Spleen (tissue), 11 donors: ENCODE data around the gene INF2. TPM values are rescaled to one million over a fixed set of nuclear protein-coding genes. Genes with fewer than 3 reads are reported as not detected.

ENCODE experiments used
- DNase-seq: peaks from one replicate; pipeline ENCODE4 v3.0.0-alpha.2; 2020
- H3K27ac ChIP-seq, 8 donors: fragments of 200-600 bp; sonication (generic) in 7 of 8; 1 replicate in 4 of 8; 2 replicates in 4 of 8; pipeline versions ENCODE4 v1.5.0 to v1.8.0; 2016 to 2021; ENCODE audit warnings: inconsistent platforms in 4 of 8, mild to moderate bottlenecking in 4 of 8, moderate library complexity in 1 of 8
- H3K27me3 ChIP-seq, 7 donors: fragments of 200-600 bp; sonication (generic) in 6 of 7; replicated peaks in 1 of 7; 1 replicate in 4 of 7; 2 replicates in 3 of 7; pipeline versions ENCODE4 v1.5.0 to v1.8.0; 2016 to 2021; ENCODE audit warnings: inconsistent platforms in 3 of 7, mild to moderate bottlenecking in 1 of 7
- H3K36me3 ChIP-seq, 6 donors: fragments of 200-600 bp; sonication (generic) in 5 of 6; 1 replicate in 4 of 6; 2 replicates in 2 of 6; pipeline versions ENCODE4 v1.5.0 to v1.8.0; 2016 to 2021; ENCODE audit warnings: inconsistent platforms in 2 of 6
- H3K4me1 ChIP-seq, 6 donors: fragments of 200-600 bp; sonication (generic) in 5 of 6; 1 replicate in 3 of 6; 2 replicates in 3 of 6; pipeline versions ENCODE4 v1.5.0 to v1.8.0; 2016 to 2021; ENCODE audit warnings: inconsistent platforms in 3 of 6
- H3K4me3 ChIP-seq, 8 donors: fragments of 200-600 bp; sonication (generic) in 7 of 8; 1 replicate in 4 of 8; 2 replicates in 4 of 8; pipeline versions ENCODE4 v1.5.0 to v1.8.0; 2016 to 2021; ENCODE audit warnings: inconsistent platforms in 4 of 8, mild to moderate bottlenecking in 4 of 8, moderate library complexity in 2 of 8
- H3K9me3 ChIP-seq, 8 donors: fragments of 200-600 bp; sonication (generic) in 7 of 8; 1 replicate in 4 of 8; 2 replicates in 4 of 8; pipeline versions ENCODE4 v1.5.0 to v1.8.0; 2016 to 2021; ENCODE audit warnings: inconsistent platforms in 4 of 8
- POLR2A ChIP-seq, 3 donors: fragments of 450-650 bp; IDR thresholded peaks; one replicate each; pipeline ENCODE4 v1.5.1; 2017; ENCODE audit warnings: antibody characterized with exemption in 3 of 3, mild to moderate bottlenecking in 1 of 3
- POLR2AphosphoS5 ChIP-seq, 3 donors: sonication (generic); formaldehyde crosslinking; IDR thresholded peaks; one replicate each; pipeline ENCODE4 v1.5.1; 2017; ENCODE audit warnings: antibody characterized with exemption in 3 of 3
- WGBS, 5 donors: extraction: QIAGEN DNeasy Blood & Tissue Kit in 3 of 5; methylation state at CpG; one replicate each; pipeline versions ENCODE4 v1.1.5 to v1.1.7; 2013 to 2018; 5-methylcytosine and 5-hydroxymethylcytosine counted together
- intact Hi-C: fragments of 100-400 bp; cut with DNase I; formaldehyde crosslinking; loops from one replicate; pipeline ENCODE4 v1.15.0; 2023; ENCODE audit warnings: low total_unique reads
- polyA plus RNA-seq, 3 donors: library from polyadenylated mRNA; stranded (reverse); fragments of 200-250 nt; gene quantifications; one replicate each; pipeline ENCODE4 v1.2.1, GENCODE V29; 2013
- total RNA-seq, 7 donors: library from RNA; depleted of rRNA in 3 of 7; stranded (reverse); fragments of >200 nt in 3 of 7; fragmentation: NEBNext Ultra II Directional in 4 of 7; extraction: Animal tissue kit (Norgen Biotek cat#: 25700) in 4 of 7; gene quantifications; one replicate each; pipeline versions ENCODE4 v1.1.0 to v1.2.1, GENCODE V29; 2016 to 2021
- TF ChIP-seq, protein P1 (sequence below), 11 experiments: fragments of 200-600 bp in 7 of 11; fragments of 450-650 bp in 4 of 11; sonication (generic) in 4 of 11; IDR thresholded peaks in 8 of 11; conservative IDR thresholded peaks in 3 of 11; 1 replicate in 7 of 11; 2 replicates in 4 of 11; pipeline versions ENCODE4 v1.4.0 to v1.8.0; 2016 to 2021; ENCODE audit warnings: antibody characterized with exemption in 11 of 11, inconsistent platforms in 4 of 11, mild to moderate bottlenecking in 1 of 11
- donor health status: healthy with polysubstance abuse.
- donor health status: DM: no; HTN: no; CAD: no; lungs with moderate emphysema.
- donor health status: DM: no; HTN: no; CAD: no.
- donor health status: Bipolar disorder and iron deficiency.
- donor health status: healthy.
- donor health status: DM: no; HTN: no; CAD: no.
- donor health status: DM: yes; HTN: yes; CAD: no.

The INF2 gene
- total and polyA plus RNA-seq, 10 donors = 56.6 to 120 (median 98.6) TPM

DNA sequence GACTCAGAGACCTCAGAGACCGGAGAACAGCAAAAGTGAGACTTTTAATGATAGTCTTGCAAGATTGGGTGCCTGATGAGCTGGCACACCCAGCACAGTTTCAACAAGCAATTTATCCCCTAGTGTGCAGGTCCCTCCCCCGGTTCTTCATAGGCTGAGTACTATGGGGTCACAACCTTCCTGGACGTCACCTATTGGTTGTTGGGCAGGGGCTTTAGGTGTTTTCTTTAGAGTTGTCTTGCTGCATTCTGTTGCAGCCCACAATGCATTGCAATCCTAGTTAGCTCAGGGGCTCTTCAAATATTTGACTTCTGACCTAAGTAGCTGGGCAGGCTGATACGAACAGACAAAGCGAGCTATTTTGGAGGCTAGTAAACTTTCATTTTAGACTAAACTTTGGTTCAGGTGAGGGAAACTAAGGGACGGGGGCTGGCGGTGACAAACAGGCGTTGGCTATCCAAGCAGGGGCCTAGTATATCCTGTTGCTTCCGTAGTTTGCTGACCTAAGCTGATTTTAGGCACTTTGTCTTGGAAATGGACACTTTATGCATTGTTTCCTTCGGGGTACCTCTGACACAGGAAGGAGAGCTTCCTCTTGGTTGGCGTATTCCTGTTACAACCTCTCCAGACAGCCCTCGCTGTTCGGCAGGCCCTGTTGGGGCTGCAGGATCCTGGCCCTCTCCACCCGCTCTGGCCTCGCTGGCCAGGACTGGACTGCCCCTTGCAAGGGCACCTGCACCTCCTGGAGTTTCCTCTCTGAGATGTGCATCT is 77.6 kb downstream of the INF2 start:
- peaks cover 13 to 39% (median 27%) of the 10 kb centered on the region in 6 donors for H3K4me1 ChIP-seq
- peak overlapping the region in 6 of 8 donors; percentile 17 to 74 (median 52) for H3K27ac ChIP-seq
- peaks cover 0 to 36% (median 18%) of the 10 kb centered on the region in 6 donors for H3K36me3 ChIP-seq
- WGBS, 5 donors = 66 to 69% (median 68%) methylated on average over 14 to 15 of the region's 15 CpGs
- H3K4me3 ChIP-seq = no peak overlapping the region
- H3K27me3 ChIP-seq = no peaks in the 10 kb centered on the region
- intact Hi-C loops = no loop called here
- peaks cover 0 to 12% (median 6%) of the 10 kb centered on the region in 8 donors for H3K9me3 ChIP-seq
- no peak for DNase-seq
- no peak for TF ChIP-seq POLR2A (IDR thresholded peaks at IDR 0.05)
- peak; percentile 46 to 59 (median 57) for TF ChIP-seq POLR2AphosphoS5 (IDR thresholded peaks at IDR 0.05)

DNA sequence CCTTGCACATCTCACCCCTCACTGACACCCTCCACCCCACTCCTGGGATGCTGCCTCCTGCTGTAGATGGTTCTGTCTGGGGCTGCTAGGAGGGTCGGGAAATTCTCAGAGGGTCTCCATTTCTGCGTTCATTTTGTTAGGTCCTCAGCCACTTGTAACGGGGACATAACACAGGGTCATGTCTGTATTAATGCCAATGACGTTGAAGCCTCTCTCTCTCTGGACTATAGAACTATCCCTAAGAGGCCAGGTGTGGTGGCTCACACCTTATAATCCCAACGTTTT is 78.2 kb downstream of the INF2 start:
- Histone ChIP-seq H3K27ac (peak overlapping the region in 5 of 8 donors; percentile 44 to 74 (median 56)), H3K4me1 (peaks cover 13 to 44% (median 29%) of the 10 kb centered on the region in 6 donors), H3K27me3 (no peaks in the 10 kb centered on the region), H3K4me3 (no peak overlapping the region), H3K9me3 (peaks cover 0 to 12% (median 6%) of the 10 kb centered on the region in 8 donors), H3K36me3 (peaks cover 0 to 36% (median 23%) of the 10 kb centered on the region in 6 donors)
- WGBS, 5 donors = 70 to 80% (median 75%) methylated on average over 5 of the region's 5 CpGs
- no peak for TF ChIP-seq POLR2A (IDR thresholded peaks at IDR 0.05)
- TF ChIP-seq, protein P1, sequence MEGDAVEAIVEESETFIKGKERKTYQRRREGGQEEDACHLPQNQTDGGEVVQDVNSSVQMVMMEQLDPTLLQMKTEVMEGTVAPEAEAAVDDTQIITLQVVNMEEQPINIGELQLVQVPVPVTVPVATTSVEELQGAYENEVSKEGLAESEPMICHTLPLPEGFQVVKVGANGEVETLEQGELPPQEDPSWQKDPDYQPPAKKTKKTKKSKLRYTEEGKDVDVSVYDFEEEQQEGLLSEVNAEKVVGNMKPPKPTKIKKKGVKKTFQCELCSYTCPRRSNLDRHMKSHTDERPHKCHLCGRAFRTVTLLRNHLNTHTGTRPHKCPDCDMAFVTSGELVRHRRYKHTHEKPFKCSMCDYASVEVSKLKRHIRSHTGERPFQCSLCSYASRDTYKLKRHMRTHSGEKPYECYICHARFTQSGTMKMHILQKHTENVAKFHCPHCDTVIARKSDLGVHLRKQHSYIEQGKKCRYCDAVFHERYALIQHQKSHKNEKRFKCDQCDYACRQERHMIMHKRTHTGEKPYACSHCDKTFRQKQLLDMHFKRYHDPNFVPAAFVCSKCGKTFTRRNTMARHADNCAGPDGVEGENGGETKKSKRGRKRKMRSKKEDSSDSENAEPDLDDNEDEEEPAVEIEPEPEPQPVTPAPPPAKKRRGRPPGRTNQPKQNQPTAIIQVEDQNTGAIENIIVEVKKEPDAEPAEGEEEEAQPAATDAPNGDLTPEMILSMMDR (IDR thresholded peaks at IDR 0.05 in 8 of 11, conservative IDR thresholded peaks at IDR 0.05 in 3 of 11) = no peak
- TF ChIP-seq POLR2AphosphoS5 (IDR thresholded peaks at IDR 0.05) = no peak
- intact Hi-C loops = no loop called here
- DNase-seq = no peak

DNA sequence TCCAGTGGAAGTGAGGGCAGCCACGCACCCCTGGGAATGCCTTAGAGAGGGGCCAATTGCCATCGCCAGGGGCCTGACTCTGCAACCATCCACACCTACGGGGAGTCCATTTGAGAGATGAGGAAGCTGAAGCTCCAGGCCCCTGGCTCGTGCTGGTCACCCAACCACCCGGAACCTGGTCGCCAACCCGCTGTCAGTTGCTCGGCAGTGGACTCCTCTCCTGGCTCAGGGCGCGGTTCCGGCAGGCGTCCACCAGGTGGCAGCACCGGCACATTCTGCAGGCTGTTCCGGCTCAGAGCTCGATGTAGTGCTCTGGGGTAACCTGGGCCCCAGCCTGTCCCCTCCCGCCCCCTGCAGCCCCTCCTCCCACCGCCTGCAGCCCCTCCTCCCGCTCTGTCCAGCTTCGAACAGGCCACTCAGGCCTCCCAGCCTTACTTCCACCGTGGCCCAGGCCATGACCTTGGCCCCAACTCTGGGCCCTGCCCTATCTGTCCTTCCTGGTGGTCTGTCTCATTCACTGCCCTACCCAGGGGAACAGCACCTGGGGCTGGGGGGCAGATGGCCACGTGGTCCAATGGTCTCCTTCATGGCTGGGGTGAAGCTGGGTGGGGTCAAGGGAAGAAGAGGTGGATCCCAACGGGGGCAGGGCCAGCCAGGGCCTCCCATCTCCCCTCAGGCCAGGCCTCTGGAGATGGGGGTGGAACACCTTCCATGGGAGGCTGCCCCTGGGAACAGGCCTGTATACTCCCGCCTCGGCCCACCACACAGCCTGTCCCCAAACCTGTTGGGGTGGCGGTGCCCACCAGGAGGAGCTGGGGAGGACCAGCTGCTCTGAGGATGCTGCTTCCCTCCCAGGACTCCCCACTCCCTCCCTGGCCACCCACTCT is 79.3 kb downstream of the INF2 start:
- TF ChIP-seq POLR2AphosphoS5 (IDR thresholded peaks at IDR 0.05) (peak; percentile 72 to 83 (median 75)), POLR2A (IDR thresholded peaks at IDR 0.05) (no peak)
- TF ChIP-seq, protein P1 (IDR thresholded peaks at IDR 0.05 in 8 of 11, conservative IDR thresholded peaks at IDR 0.05 in 3 of 11) = peak; percentile 82 to 98 (median 98)
- Histone ChIP-seq H3K9me3 (peaks cover 0 to 12% (median 6%) of the 10 kb centered on the region in 8 donors), H3K36me3 (peaks cover 0 to 44% (median 34%) of the 10 kb centered on the region in 6 donors), H3K4me1 (peaks cover 13 to 46% (median 30%) of the 10 kb centered on the region in 6 donors), H3K27ac (peak overlapping the region in 6 of 8 donors; percentile 27 to 74 (median 56)), H3K4me3 (no peak overlapping the region), H3K27me3 (no peaks in the 10 kb centered on the region)
- DNase-seq = peak; percentile 98
- intact Hi-C loops = loop anchor here (2.0 kb wide), 1 partner anchor 56 kb away; no protein-coding TSS in a partner anchor
- 11 to 18% (median 15%) methylated on average over 14 to 25 of the region's 25 CpGs for WGBS, 5 donors

DNA sequence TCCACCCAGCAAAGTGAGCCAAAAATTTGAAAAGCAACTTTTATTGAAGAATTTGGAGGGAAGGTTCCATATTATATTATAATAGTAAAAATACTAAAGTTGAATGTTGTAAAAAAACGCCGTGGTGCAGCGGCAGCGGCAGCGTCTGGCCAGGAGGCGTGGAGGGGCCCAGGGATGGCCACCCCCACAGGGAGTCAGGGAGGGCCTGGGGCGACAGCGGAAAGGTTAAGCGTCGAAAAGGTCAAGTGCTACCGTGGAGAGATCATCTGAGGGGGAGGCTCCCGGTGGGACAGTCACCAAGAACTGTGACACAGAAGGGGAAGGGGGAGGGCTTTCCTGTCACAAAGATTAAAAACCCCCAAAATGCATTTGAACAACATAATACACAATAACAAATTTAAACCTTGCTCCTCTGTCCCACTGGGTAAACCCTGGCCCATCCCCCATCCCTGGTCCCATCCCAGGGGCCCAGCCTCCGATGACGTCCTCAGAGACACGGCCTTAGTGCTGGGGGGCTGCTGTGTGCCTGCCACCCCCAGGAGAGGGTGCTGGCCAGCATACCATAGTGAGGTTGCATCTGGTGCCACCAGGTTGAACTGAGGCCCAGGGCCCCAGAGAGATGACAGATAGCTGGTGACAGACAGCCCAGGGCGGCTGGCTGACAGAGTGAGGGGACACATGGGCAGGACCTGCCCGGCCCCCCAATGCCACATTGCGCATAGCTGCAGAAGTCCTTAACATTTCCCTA is 80.1 kb downstream of the INF2 start:
- no peak overlapping the region for H3K4me3 ChIP-seq
- no peak for DNase-seq
- H3K36me3 ChIP-seq = peaks cover 0 to 52% (median 39%) of the 10 kb centered on the region in 6 donors
- H3K27ac ChIP-seq = peak overlapping the region in 6 of 8 donors; percentile 27 to 74 (median 56)
- 80 to 83% (median 82%) methylated on average over 17 to 18 of the region's 18 CpGs for WGBS, 5 donors
- no peaks in the 10 kb centered on the region for H3K27me3 ChIP-seq
- H3K9me3 ChIP-seq = peaks cover 0 to 12% (median 6%) of the 10 kb centered on the region in 8 donors
- H3K4me1 ChIP-seq = peaks cover 13 to 46% (median 30%) of the 10 kb centered on the region in 6 donors
- no peak for TF ChIP-seq POLR2A (IDR thresholded peaks at IDR 0.05)
- peak in 2 of 3 donors; percentile 5 to 37 for TF ChIP-seq POLR2AphosphoS5 (IDR thresholded peaks at IDR 0.05)
- TF ChIP-seq, protein P1 (IDR thresholded peaks at IDR 0.05 in 8 of 11, conservative IDR thresholded peaks at IDR 0.05 in 3 of 11) = no peak
- intact Hi-C loops = loop anchor here (2.0 kb wide), 1 partner anchor 55 kb away; no protein-coding TSS in a partner anchor
